H9 (cell line): ENCODE data around the gene FGF16. TPM values are rescaled to one million over a fixed set of nuclear protein-coding genes. Genes with fewer than 3 reads are reported as not detected.

Source experiments
- DNase-seq: peaks from one replicate; pipeline ENCODE4 v3.0.0-alpha.2; 2017
- H2AFZ ChIP-seq: one replicate; pipeline ENCODE4 v1.6.1; 2013; ENCODE audit warnings: mild to moderate bottlenecking, low read length, control low read depth, moderate library complexity
- H2AK5ac ChIP-seq: 2 replicates; pipeline ENCODE4 v1.6.1; 2013; ENCODE audit warnings: low read length, control low read depth, mixed read lengths; ENCODE audit not compliant: insufficient read length
- H2BK120ac ChIP-seq: one replicate; pipeline ENCODE4 v1.6.1; 2013; ENCODE audit warnings: low read depth, mild to moderate bottlenecking, low read length, control low read depth, inconsistent platforms; ENCODE audit not compliant: poor library complexity, severe bottlenecking
- H2BK12ac ChIP-seq: 2 replicates; pipeline ENCODE4 v1.6.1; 2013; ENCODE audit warnings: low read length, control low read depth, mixed read lengths, low read depth; ENCODE audit not compliant: insufficient read length
- H2BK15ac ChIP-seq: 2 replicates; pipeline ENCODE4 v1.6.1; 2013; ENCODE audit warnings: low read depth, low read length, control low read depth
- H2BK20ac ChIP-seq: one replicate; pipeline ENCODE4 v1.6.1; 2013; ENCODE audit warnings: low read depth, mild to moderate bottlenecking, low read length, control low read depth, inconsistent platforms; ENCODE audit not compliant: poor library complexity, severe bottlenecking
- H2BK5ac ChIP-seq: 2 replicates; pipeline ENCODE4 v1.6.1; 2013; ENCODE audit warnings: low read length, control low read depth, mixed read lengths; ENCODE audit not compliant: insufficient read length
- H3K14ac ChIP-seq: 2 replicates; pipeline ENCODE4 v1.6.1; 2013; ENCODE audit warnings: low read length, control low read depth; ENCODE audit not compliant: insufficient read depth
- H3K18ac ChIP-seq: 2 replicates; pipeline ENCODE4 v1.6.1; 2013; ENCODE audit warnings: low read depth, mild to moderate bottlenecking, mixed read lengths, low read length, control low read depth; ENCODE audit not compliant: insufficient read length
- H3K23ac ChIP-seq: 2 replicates; pipeline ENCODE4 v1.6.1; 2013; ENCODE audit warnings: low read length, control low read depth, mixed read lengths, low read depth; ENCODE audit not compliant: insufficient read length
- H3K23me2 ChIP-seq: 2 replicates; pipeline ENCODE4 v1.6.1; 2013; ENCODE audit warnings: low read depth, mild to moderate bottlenecking, mixed read lengths, low read length, control low read depth; ENCODE audit not compliant: insufficient read length, poor library complexity, severe bottlenecking
- H3K27ac ChIP-seq: 2 replicates; pipeline ENCODE4 v1.5.1; 2013; ENCODE audit warnings: low read length, control low read depth, mixed read lengths, low read depth; ENCODE audit not compliant: insufficient read length
- H3K27me3 ChIP-seq: 2 replicates; pipeline ENCODE4 v1.6.1; 2013; ENCODE audit warnings: low read length, control low read depth, inconsistent platforms; ENCODE audit not compliant: insufficient read depth
- H3K4ac ChIP-seq: 2 replicates; pipeline ENCODE4 v1.6.1; 2013; ENCODE audit warnings: low read depth, mild to moderate bottlenecking, control low read depth, inconsistent platforms, low read length, moderate library complexity
- H3K4me1 ChIP-seq: 2 replicates; pipeline ENCODE4 v1.6.1; 2013; ENCODE audit warnings: low read length, control low read depth, inconsistent platforms; ENCODE audit not compliant: insufficient read depth
- H3K4me2 ChIP-seq: 2 replicates; pipeline ENCODE4 v1.6.1; 2013; ENCODE audit warnings: low read length, control low read depth, mixed read lengths; ENCODE audit not compliant: insufficient read length, insufficient read depth
- H3K56ac ChIP-seq: 2 replicates; pipeline ENCODE4 v1.6.1; 2013; ENCODE audit warnings: low read depth, mild to moderate bottlenecking, mixed read lengths, low read length, control low read depth; ENCODE audit not compliant: insufficient read length
- H3K79me1 ChIP-seq: 2 replicates; pipeline ENCODE4 v1.6.1; 2013; ENCODE audit warnings: low read depth, mild to moderate bottlenecking, moderate library complexity, low read length, control low read depth, inconsistent platforms; ENCODE audit not compliant: insufficient read depth, poor library complexity, severe bottlenecking
- H3K79me2 ChIP-seq: 2 replicates; pipeline ENCODE4 v1.6.1; 2013; ENCODE audit warnings: low read length, control low read depth, inconsistent platforms; ENCODE audit not compliant: insufficient read depth
- H3K9ac ChIP-seq: 2 replicates; pipeline ENCODE4 v1.6.1; 2013; ENCODE audit warnings: low read length, control low read depth, mixed read lengths; ENCODE audit not compliant: insufficient read length; ENCODE audit errors: extremely low read depth
- H3K9me3 ChIP-seq: one replicate; pipeline ENCODE4 v1.6.1; 2013; ENCODE audit warnings: low read depth, low read length, inconsistent platforms; ENCODE audit not compliant: control insufficient read depth
- H3T11ph ChIP-seq: one replicate; pipeline ENCODE4 v1.6.1; 2013; ENCODE audit warnings: mild to moderate bottlenecking, low read length, control low read depth, inconsistent platforms
- H4K20me1 ChIP-seq: one replicate; pipeline ENCODE4 v1.6.1; 2013; ENCODE audit not compliant: control insufficient read depth, insufficient read length, insufficient read depth
- H4K5ac ChIP-seq: 2 replicates; pipeline ENCODE4 v1.6.1; 2013; ENCODE audit warnings: low read depth, mild to moderate bottlenecking, mixed read lengths, low read length, control low read depth; ENCODE audit not compliant: insufficient read length
- H4K8ac ChIP-seq: replicated peaks from 2 replicates; pipeline ENCODE4 v1.6.1; 2013; ENCODE audit warnings: low read length, control low read depth, mixed read lengths, low read depth; ENCODE audit not compliant: insufficient read length
- H4K91ac ChIP-seq: 2 replicates; pipeline ENCODE4 v1.6.1; 2013; ENCODE audit warnings: low read depth, mild to moderate bottlenecking, moderate library complexity, mixed read lengths, low read length, control low read depth; ENCODE audit not compliant: insufficient read length
- H3K27ac Mint-ChIP-seq, 3 experiments: 2 replicates in 2 of 3; 3 replicates in 1 of 3; pipeline ENCODE4 v1.8.0; 2020 to 2021; ENCODE audit warnings: mixed read lengths in 3 of 3, mild to moderate bottlenecking in 1 of 3, moderate library complexity in 1 of 3
- H3K27me3 Mint-ChIP-seq: 2 replicates; pipeline ENCODE4 v1.8.0; 2021; ENCODE audit warnings: low read depth, mild to moderate bottlenecking, moderate library complexity, mixed read lengths
- H3K36me3 Mint-ChIP-seq, 3 experiments: 2 replicates in 2 of 3; 3 replicates in 1 of 3; pipeline ENCODE4 v1.8.0; 2020 to 2021; ENCODE audit warnings: low read depth in 3 of 3, mixed read lengths in 3 of 3; ENCODE audit not compliant: insufficient read depth in 1 of 3
- H3K4me1 Mint-ChIP-seq, 2 experiments: 2 replicates each; pipeline ENCODE4 v1.8.0; 2020; ENCODE audit warnings: mixed read lengths in 2 of 2
- H3K4me3 Mint-ChIP-seq, 2 experiments: 2 replicates in 1 of 2; 3 replicates in 1 of 2; pipeline ENCODE4 v1.8.0; 2020 to 2021; ENCODE audit warnings: mild to moderate bottlenecking in 2 of 2, mixed read lengths in 2 of 2, moderate library complexity in 1 of 2
- H3K9me3 Mint-ChIP-seq, 2 experiments: 2 replicates in 1 of 2; 3 replicates in 1 of 2; pipeline ENCODE4 v1.8.0; 2020; ENCODE audit warnings: mild to moderate bottlenecking in 2 of 2, mixed read lengths in 2 of 2, moderate library complexity in 1 of 2
- CTCF ChIP-seq: fragments of 200-600 bp; sonication (generic); conservative IDR thresholded peaks from 3 replicates; pipeline ENCODE4 v1.8.0; 2021; ENCODE audit warnings: antibody characterized with exemption, mild to moderate bottlenecking
- WGBS: extraction: QIAGEN DNeasy Blood & Tissue Kit; methylation state at CpG from one replicate; pipeline ENCODE4 v1.1.7; 2013; ENCODE audit warnings: missing lambda C conversion rate, low lambda C conversion rate, mixed read lengths; ENCODE audit not compliant: insufficient read length; ENCODE audit errors: extremely low coverage; 5-methylcytosine and 5-hydroxymethylcytosine counted together
- total RNA-seq: library from RNA; stranded (reverse); gene quantifications from 2 replicates; pipeline ENCODE4 v1.2.1, GENCODE V29; 2021

Gene FGF16
- total RNA-seq, 1 experiment from 2014 or later: 2.8 TPM

GRCh38 chrX:77426811-77427210 lies 20.4 kb upstream of the FGF16 start:
- H2BK120ac ChIP-seq: no peak overlapping the region
- H3K9me3 ChIP-seq: peaks cover 27% of the 10 kb centered on the region
- Mint-ChIP-seq H3K27ac (no peak overlapping the region), H3K4me1 (peaks cover 28 to 29% of the 10 kb centered on the region in 2 experiments), H3K27me3 (no peaks in the 10 kb centered on the region; the same call in 1 of the 2 replicates), H3K36me3 (peaks cover 0 to 9% (median 6%) of the 10 kb centered on the region in 3 experiments; a peak in 4 of 7 replicates), H3K4me3 (no peak overlapping the region), H3K9me3 (peaks cover 62 to 68% of the 10 kb centered on the region in 2 experiments)
- no peak for DNase-seq
- no peak overlapping the region for H3K56ac ChIP-seq
- H3K23ac ChIP-seq: no peak overlapping the region
- no peak overlapping the region for H2BK15ac ChIP-seq
- no peaks in the 10 kb centered on the region for H3K23me2 ChIP-seq
- no peak overlapping the region for H4K91ac ChIP-seq
- H2BK20ac ChIP-seq: no peak overlapping the region
- no peaks in the 10 kb centered on the region for H3K79me1 ChIP-seq
- no peaks in the 10 kb centered on the region for H3K79me2 ChIP-seq
- H3K4ac ChIP-seq: no peak overlapping the region
- no peak overlapping the region for H3K27ac ChIP-seq
- no peak overlapping the region for H4K8ac ChIP-seq
- no peak overlapping the region for H2AFZ ChIP-seq
- no peak overlapping the region for H2AK5ac ChIP-seq
- H3T11ph ChIP-seq: no peak overlapping the region
- TF ChIP-seq CTCF: no peak
- no peak overlapping the region for H3K4me2 ChIP-seq
- H2BK5ac ChIP-seq: no peak overlapping the region
- H3K18ac ChIP-seq: no peak overlapping the region
- H3K14ac ChIP-seq: no peak overlapping the region
- no CpG with 5 or more reads among the region's 2 CpGs for WGBS
- no peaks in the 10 kb centered on the region for H3K27me3 ChIP-seq
- H4K5ac ChIP-seq: no peak overlapping the region
- peaks cover 3% of the 10 kb centered on the region; the same call in 1 of the 2 replicates for H3K4me1 ChIP-seq
- H2BK12ac ChIP-seq: no peak overlapping the region
- no peaks in the 10 kb centered on the region for H4K20me1 ChIP-seq
- no peak overlapping the region for H3K9ac ChIP-seq
